Measurements from ENCODE around the gene TBC1D14.

The TBC1D14 gene

GRCh38 chr4:7007944-7008343 is 98.3 kb downstream of the TBC1D14 start:
- TF ChIP-seq REST (IDR thresholded peaks at IDR 0.05; ENCODE audit: insufficient read depth in 1 of 2, low read depth in 2 of 2, low read length in 2 of 2): no peak
- no peak for TF ChIP-seq TAF1 (IDR thresholded peaks at IDR 0.05; ENCODE audit: borderline replicate concordance, insufficient read depth, low read length)

GRCh38 chr4:7009564-7009963 is 99.9 kb downstream of the TBC1D14 start:
- TF ChIP-seq REST (IDR thresholded peaks at IDR 0.05; ENCODE audit: insufficient read depth in 1 of 2, low read depth in 2 of 2, low read length in 2 of 2): no peak
- no peak for TF ChIP-seq FOXP2 (optimal IDR thresholded peaks at IDR 0.05; ENCODE audit: borderline replicate concordance, extremely low read depth, extremely low read length, insufficient read depth)
- TF ChIP-seq POLR2AphosphoS5 (IDR thresholded peaks at IDR 0.05; ENCODE audit: low read depth, low read length): no peak
- TF ChIP-seq TAF1 (IDR thresholded peaks at IDR 0.05; ENCODE audit: borderline replicate concordance, insufficient read depth, low read length): no peak
- TF ChIP-seq SIN3A (IDR thresholded peaks at IDR 0.05; ENCODE audit: borderline replicate concordance, insufficient read depth, low read length): no peak

GRCh38 chr4:7013175-7013574 is 103.5 kb downstream of the TBC1D14 start:
- TF ChIP-seq TAF1 (IDR thresholded peaks at IDR 0.05; ENCODE audit: borderline replicate concordance, insufficient read depth, low read length): no peak
- TF ChIP-seq SIN3A (IDR thresholded peaks at IDR 0.05; ENCODE audit: borderline replicate concordance, insufficient read depth, low read length): no peak
- TF ChIP-seq FOXP2 (optimal IDR thresholded peaks at IDR 0.05; ENCODE audit: borderline replicate concordance, extremely low read depth, extremely low read length, insufficient read depth): no peak
- TF ChIP-seq POLR2AphosphoS5 (IDR thresholded peaks at IDR 0.05; ENCODE audit: low read depth, low read length): no peak
- no peak for TF ChIP-seq REST (IDR thresholded peaks at IDR 0.05; ENCODE audit: insufficient read depth in 1 of 2, low read depth in 2 of 2, low read length in 2 of 2)

- no peak for TF ChIP-seq TAF1 (IDR thresholded peaks at IDR 0.05; ENCODE audit: borderline replicate concordance, insufficient read depth, low read length)
- no peak for TF ChIP-seq SIN3A (IDR thresholded peaks at IDR 0.05; ENCODE audit: borderline replicate concordance, insufficient read depth, low read length)
- TF ChIP-seq REST (IDR thresholded peaks at IDR 0.05; ENCODE audit: insufficient read depth in 1 of 2, low read depth in 2 of 2, low read length in 2 of 2): no peak
- TF ChIP-seq FOXP2 (optimal IDR thresholded peaks at IDR 0.05; ENCODE audit: borderline replicate concordance, extremely low read depth, extremely low read length, insufficient read depth): no peak
- no peak for TF ChIP-seq POLR2AphosphoS5 (IDR thresholded peaks at IDR 0.05; ENCODE audit: low read depth, low read length)
Observed at GRCh38 chr4:7014815-7015214, 105.2 kb downstream of the TBC1D14 start.

GRCh38 chr4:7015383-7016035 is 105.9 kb downstream of the TBC1D14 start:
- TF ChIP-seq FOXP2 (optimal IDR thresholded peaks at IDR 0.05; ENCODE audit: borderline replicate concordance, extremely low read depth, extremely low read length, insufficient read depth): no peak
- no peak for TF ChIP-seq TAF1 (IDR thresholded peaks at IDR 0.05; ENCODE audit: borderline replicate concordance, insufficient read depth, low read length)
- TF ChIP-seq POLR2AphosphoS5 (IDR thresholded peaks at IDR 0.05; ENCODE audit: low read depth, low read length): no peak
- TF ChIP-seq SIN3A (IDR thresholded peaks at IDR 0.05; ENCODE audit: borderline replicate concordance, insufficient read depth, low read length): no peak
- TF ChIP-seq REST (IDR thresholded peaks at IDR 0.05; ENCODE audit: insufficient read depth in 1 of 2, low read depth in 2 of 2, low read length in 2 of 2): no peak

Measured in PFSK-1 (cell line).